T-helper 22 cell (primary cell): Measurements from ENCODE around the gene PTPDC1.

Experiments used
- DNase-seq: peaks from one replicate; pipeline ENCODE4 v3.0.0-alpha.2; 2020; ENCODE audit warnings: low read depth

PTPDC1 gene

DNA sequence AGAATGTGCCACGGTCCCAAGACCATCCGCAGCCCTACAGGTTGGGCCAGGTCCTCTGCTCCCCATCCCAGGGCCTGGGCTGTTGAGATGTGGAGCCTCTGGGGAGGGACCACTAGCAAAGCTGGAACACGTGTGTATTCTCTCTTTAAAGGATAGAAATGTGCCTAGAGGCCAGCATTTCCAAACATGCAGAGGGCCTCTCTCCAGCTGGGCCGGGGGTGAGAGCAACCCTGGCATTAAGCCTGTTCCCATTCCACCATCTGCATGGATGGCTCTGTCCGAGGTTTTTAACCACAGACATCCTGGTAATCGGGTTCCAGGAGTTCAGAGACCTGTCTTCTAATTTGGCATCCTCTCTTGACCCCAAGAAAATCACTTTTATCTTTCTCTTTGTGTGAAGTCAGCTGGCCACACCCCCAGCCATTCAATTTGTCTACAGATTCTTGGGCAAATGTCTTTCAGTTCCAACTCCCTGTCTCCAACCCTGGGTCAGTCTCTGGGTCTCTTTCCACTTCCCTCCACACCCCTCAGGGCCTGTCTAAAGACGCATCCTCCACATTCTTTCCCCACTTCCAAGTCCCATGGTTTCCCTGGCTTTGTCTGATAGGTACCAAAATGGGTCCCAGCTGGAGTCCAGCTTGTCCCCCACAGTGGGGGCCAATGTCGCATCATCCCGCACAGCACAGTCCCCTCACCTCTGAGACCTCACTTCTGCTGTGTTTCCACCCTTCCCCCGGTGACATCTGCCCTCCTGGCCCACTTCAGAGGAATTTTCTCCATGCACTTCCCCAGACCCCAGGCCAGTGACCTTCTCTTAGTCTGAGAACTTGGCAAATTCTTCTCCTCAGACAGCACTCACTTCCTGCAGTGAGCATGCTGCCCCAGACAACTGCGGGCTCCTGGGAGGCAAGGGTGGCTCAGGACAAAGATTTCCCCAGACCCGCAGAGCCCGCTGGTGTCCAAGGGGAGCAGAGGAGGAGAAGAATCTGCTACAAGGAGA is 56.8 kb downstream of the PTPDC1 start:
- DNase-seq: no peak

DNA sequence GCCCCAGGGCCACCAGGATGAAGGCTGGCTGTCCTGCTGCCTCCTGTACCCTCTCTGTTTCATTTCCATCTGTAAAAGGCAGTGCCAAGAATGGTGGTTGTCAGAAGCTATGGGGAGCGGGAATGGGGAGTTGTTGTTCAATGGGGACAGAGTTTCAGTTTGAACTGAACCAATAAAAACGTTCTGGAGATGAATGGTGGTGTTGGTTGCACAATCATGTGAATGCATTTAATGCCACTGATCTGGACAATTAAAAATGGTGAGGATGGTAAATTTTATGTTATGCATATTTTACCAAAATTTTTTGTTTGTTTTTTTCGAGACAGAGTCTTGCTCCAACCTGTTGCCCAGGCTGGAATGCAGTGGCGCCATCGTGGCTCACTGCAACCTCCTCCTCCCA is 58.1 kb downstream of the PTPDC1 start:
- no peak for DNase-seq

DNA sequence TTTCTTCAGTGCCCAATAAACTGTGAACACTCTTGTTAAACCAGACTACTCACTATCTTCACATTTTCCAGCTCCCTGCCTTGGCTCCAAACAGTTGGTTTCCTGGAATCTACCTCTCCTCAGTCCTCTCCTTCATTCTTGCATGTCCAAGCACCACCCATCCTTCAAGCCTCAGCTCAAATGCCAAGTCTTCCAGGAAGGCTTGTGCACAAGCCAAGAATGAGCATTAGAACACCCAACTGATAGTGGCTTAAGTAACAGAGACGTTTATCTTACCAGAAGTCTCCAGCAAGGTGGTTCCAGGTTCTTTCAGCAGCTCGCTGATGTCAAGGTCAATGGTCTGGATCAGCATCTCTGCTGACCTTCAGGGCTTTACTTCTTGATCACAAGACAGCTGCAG is 60.1 kb downstream of the PTPDC1 start:
- no peak for DNase-seq

DNA sequence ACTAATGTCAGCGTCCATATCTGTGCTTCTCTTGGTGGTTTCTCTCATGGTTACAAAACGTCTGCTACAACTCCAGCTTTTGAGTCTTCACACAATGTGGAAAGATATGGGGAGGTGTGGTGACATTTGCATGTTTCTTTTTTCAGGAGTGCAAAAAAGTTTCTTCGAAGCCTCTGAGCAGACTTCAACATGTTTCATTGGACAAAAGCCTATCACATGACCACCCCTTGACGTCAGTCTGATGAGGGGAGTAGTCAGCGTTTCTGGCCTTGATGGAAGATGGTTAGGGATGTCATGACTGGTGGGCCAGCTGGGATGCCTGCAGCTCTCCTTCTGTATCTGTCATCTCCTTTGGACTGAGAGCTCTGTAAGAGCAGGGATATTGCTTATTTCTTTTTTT is 61.4 kb downstream of the PTPDC1 start:
- DNase-seq: no peak

DNA sequence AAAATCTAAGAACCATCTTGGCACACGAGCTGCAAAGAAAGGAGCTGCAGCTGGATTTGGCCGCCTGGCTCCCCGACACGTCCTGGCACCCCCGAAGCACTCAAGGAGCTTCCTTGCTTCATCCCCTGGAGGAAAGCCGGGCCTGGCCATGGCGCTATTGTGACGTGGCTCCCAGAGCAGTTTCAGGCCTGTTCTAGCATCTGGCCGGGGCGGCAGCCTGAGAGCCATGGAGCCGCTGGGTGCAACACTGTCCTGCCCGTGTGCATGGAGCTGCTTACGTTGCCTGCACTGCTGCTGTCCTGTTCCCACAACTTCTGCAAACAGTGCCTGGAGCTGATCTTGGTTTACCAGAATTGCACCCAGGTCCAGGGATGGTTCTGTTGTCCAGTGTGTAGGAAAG is 63.5 kb downstream of the PTPDC1 start:
- no peak for DNase-seq

DNA sequence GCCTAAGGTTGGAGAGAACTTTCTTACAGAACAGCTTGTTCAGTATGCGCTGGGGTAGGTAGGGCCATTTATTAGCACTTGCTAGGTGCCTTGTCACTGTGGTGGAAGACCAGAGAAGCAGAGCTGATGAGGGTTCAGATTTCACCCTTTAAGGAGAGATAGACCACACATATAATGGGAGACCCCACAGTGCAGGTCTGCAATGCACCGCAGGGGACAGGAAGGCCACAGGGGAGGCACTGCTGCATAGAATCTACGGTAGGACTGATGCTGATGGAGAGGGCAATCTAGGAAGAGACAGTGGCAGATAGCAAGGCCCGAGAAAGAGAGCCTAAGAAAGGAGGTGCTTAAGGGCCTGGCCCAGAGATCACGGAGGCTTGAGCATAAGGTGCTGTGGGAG is 64.2 kb downstream of the PTPDC1 start:
- no peak for DNase-seq

DNA sequence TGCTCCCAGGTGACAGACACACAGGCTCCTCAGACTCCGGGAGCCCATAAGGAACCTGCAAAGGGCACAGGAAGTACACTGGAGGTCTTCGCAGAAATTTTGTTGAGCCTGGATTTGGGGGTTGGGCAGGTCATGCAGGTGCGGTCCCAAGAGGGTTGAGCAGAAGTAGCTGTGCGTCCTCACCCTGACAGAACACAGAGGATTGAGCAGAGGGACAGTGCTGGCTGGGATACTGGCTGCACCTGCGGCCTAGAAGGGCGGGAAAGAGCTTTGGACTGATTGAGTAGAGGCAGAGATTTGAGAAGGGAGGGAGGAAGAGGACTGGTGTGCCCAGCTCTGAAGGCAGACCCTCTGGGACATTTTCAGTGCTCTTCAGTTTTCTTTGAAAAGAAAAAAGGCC is 65.4 kb downstream of the PTPDC1 start:
- DNase-seq: no peak

DNA sequence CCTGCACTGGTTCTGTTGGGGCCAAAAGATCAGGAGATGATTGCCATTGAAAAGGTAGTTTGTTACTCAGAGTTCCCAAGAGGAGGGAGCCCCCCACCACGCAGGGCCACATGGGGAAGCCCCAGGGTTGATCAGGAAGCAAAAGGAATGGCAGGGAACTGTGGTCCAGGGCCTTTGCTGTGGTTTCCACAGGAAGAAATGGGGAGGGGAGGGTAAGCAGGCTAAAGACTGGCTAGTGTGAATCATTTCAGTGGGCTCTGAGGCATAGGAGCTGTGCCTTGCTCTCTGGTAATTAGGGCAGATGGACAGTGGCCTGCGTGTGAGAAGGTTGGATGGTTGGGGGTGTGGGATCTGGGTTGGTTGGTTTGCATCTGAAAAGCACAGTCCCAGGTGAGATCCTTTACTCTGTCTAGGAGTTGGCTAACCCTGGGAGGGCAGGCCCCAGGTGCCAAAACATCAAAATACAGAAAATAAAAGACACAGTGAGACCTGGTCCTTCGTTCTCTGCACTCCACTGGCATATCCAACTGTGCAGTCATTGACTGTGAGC is 66.1 kb downstream of the PTPDC1 start:
- no peak for DNase-seq

DNA sequence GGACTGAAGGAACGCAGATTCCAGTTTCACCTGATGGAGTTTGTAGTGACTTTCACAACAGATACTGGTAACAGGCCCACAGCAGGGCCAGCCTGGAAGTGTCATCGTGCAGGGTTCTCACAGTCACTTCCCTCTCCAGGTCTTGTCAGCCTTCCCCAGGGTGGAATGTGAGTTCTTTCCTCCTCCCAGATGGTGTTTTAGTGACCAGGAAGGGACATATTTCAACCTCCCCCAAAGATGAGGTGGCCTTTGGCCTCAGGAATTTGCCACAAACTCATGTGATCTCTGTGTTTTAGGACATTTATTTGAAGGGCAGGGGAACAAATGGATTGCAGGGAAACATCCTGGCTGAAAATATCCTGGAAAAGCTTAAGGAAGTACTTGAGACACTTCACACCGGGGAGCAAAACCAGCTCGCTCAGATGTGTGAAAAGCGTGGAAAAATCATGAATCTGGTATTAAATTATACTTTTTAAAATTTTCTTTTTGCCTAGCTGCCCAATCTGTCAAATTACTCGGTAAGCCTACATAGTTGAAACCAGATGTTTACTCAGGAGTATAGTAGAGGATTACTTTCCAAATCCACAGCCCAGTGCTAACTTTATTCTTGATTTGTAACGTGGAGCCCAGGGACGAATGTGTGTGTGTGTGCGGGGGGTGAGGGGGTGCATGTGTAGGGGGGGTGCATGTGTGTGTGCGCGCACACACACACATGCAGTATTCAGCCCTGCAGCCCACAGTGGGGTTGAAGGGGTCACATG is 66.8 kb downstream of the PTPDC1 start:
- no peak for DNase-seq

DNA sequence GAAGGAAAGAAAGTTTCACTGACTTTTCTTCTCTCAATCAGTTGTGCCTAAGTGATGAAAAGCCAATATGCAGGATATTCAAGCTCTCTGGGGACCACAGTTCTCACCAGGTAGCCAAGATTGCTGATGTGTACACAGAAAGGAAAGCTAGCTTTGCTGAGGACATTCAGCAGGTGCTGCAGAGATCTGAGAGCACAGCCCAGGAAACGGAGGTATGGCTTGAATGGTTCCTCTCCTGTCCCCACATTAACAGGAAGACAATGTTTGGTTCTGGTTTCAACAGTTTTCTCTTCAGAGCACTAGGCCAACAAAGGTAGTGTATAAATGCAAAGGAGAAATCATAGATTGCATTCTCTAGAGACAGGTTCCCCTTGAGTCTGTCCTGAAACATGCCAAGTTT is 69.6 kb downstream of the PTPDC1 start:
- DNase-seq: no peak

DNA sequence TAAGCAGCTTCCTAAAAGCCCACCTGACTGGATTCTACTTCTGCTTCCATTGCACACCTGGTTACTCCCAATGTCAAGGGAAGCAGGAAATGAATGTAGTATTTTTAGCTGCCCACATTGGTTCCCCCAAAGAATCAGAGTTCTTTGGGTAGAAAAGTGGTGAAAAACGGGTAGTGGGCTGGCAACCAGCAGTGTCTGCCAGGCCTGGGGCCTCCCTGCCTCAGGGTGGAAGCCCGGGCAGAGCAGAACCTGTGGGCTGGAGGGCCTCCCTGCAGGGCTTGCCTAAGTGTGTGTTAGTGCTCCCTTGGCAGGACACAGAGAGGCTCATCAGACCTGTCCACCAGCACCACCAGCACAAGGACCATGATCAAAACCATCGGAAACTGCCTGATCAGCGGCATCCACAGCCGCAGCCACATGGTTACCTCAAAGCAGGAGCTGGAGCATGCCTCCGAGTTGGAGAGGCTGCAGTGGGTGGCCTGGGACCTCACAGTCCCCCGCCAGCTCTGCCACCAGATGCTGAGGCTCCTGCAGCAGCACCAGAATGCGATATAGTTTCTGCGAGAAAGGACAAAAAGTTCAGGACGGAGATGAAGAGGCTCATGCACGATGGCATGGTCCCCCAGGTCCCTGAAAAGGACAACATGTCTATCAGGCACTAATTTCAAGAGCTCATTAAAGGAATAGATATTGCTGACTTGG is 72.2 kb downstream of the PTPDC1 start:
- no peak for DNase-seq

DNA sequence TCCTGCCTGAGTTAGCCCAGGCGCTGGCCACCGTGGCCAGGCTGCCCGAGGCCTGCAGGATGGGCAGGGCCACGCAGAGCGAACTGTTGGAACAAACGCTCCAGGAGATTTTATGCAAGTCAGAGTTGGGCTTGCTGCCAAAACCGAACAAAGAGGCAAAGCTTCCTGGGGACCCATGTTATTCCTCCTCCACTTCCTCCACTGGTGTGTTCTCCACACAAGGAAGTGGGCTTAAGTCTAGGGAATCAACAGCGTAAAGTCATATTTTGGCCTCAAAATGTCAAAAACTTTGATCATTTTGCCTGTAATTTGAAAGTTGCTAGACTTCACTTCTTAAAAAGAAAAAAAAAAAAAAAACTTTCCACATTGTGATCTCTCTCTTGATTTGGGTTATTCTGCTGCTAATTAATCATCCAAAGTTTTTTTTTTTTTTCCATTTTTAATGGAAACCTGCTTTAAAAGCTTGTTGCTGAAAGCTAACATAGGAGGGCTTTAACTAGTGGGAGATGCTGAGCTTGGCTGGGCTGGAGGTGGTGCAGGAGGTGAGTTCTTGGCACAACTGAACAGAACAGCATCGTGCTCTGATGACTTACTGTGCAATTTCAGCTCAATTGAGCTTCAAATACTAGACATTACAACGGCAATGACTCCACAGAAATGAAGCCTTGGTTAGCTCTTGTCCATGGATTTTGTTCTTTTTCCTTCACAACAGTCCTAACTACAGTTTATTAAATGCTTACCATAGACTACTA is 73.0 kb downstream of the PTPDC1 start:
- no peak for DNase-seq
